Measurements from ENCODE around the gene CABLES1. TPM values are rescaled to one million over a fixed set of nuclear protein-coding genes. Genes with fewer than 3 reads are reported as not detected.

CABLES1 gene
- total and polyA plus RNA-seq, 2 of the 4 experiments (the other 2 are of a cell fraction) = 4.7 to 5.7 TPM

DNA sequence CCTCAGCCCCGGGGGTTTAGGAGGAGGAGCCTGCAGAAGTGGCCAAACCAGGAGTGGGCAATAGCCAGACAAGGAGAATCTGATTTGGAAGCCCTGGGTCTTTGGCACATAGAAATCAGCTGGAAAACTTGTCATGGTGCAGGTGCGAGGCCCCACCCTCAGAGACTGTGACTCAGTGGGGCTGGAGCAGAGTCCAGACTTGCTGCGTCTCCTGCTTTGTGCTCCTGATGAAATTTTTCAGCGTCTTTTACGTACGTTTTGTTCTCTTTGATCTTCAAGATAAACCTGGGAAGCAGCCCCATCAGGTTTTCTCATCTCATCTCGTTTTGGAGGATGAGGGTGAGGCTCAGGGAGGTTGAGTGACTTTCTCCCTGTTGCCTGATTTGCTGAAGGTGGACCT is 114.1 kb downstream of the CABLES1 start:
- no peak overlapping the region for H3K18ac ChIP-seq (ENCODE audit: low read depth, low read length)
- no peak overlapping the region for H4K8ac ChIP-seq (ENCODE audit: low read depth in 2 of 2, low read length in 2 of 2)
- no peak overlapping the region for H3K9ac ChIP-seq (ENCODE audit: low read depth, low read length)
- H3K56ac ChIP-seq (ENCODE audit: extremely low read depth, insufficient read depth, low read length) = no peak overlapping the region
- H2AFZ ChIP-seq (replicated peaks; ENCODE audit: low read length, poor library complexity) = no peak overlapping the region
- H2BK15ac ChIP-seq (ENCODE audit: low read depth, low read length) = no peak overlapping the region
- dilution Hi-C loops (cut with HindIII; ENCODE audit: low sequenced_read_pairs, unreplicated experiment) = no loop called here
- no peak overlapping the region for H3K27ac ChIP-seq (ENCODE audit: insufficient read depth, low read length)
- H2BK5ac ChIP-seq (ENCODE audit: low read depth, low read length, poor library complexity, severe bottlenecking) = no peak overlapping the region
- no peak overlapping the region for H3K4ac ChIP-seq (ENCODE audit: low read depth, low read length)
- peaks cover 64% of the 10 kb centered on the region for H3K36me3 ChIP-seq (ENCODE audit: control insufficient read depth, insufficient read depth, low read length)
- no peaks in the 10 kb centered on the region for H3K4me1 ChIP-seq (ENCODE audit: control insufficient read depth, insufficient read depth, low read length)
- WGBS, 2 experiments (ENCODE audit: extremely low coverage in 2 of 2, insufficient read length in 1 of 2) = 100% methylated on average over 1 of the region's 7 CpGs; no CpG with 5 or more reads in 1 of the 2 experiments
- ChIA-PET POLR2A (ENCODE audit: unreplicated experiment) (no interaction called here), CTCF (no interaction called here)
- TF ChIP-seq SMC3 (IDR thresholded peaks at IDR 0.05; ENCODE audit: low read depth, low read length) = no peak
- TF ChIP-seq POLR2A (IDR thresholded peaks at IDR 0.05; ENCODE audit: low read depth, low read length) = no peak
- no peak for TF ChIP-seq RFX5 (IDR thresholded peaks at IDR 0.05; ENCODE audit: low read depth, low read length)
- no peak for TF ChIP-seq RAD21 (IDR thresholded peaks at IDR 0.05; ENCODE audit: low read length)
- TF ChIP-seq BHLHE40 (IDR thresholded peaks at IDR 0.05; ENCODE audit: low read depth, low read length) = no peak
- TF ChIP-seq CHD1 (IDR thresholded peaks at IDR 0.05; ENCODE audit: low read depth, low read length) = no peak
- no peak for TF ChIP-seq MAFK (IDR thresholded peaks at IDR 0.05; ENCODE audit: low read depth, low read length)
- TF ChIP-seq FOS (IDR thresholded peaks at IDR 0.05; ENCODE audit: low read depth, low read length) = no peak
- no peak for TF ChIP-seq CEBPB (IDR thresholded peaks at IDR 0.05; ENCODE audit: low read depth, low read length)
- no peak for TF ChIP-seq NFE2L2 (IDR thresholded peaks at IDR 0.05; ENCODE audit: low read depth, low read length)
- TF ChIP-seq, protein P1, sequence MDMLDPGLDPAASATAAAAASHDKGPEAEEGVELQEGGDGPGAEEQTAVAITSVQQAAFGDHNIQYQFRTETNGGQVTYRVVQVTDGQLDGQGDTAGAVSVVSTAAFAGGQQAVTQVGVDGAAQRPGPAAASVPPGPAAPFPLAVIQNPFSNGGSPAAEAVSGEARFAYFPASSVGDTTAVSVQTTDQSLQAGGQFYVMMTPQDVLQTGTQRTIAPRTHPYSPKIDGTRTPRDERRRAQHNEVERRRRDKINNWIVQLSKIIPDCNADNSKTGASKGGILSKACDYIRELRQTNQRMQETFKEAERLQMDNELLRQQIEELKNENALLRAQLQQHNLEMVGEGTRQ (IDR thresholded peaks at IDR 0.05; ENCODE audit: low read depth, low read length) = no peak
- TF ChIP-seq, protein P2, sequence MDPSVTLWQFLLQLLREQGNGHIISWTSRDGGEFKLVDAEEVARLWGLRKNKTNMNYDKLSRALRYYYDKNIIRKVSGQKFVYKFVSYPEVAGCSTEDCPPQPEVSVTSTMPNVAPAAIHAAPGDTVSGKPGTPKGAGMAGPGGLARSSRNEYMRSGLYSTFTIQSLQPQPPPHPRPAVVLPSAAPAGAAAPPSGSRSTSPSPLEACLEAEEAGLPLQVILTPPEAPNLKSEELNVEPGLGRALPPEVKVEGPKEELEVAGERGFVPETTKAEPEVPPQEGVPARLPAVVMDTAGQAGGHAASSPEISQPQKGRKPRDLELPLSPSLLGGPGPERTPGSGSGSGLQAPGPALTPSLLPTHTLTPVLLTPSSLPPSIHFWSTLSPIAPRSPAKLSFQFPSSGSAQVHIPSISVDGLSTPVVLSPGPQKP (IDR thresholded peaks at IDR 0.05; ENCODE audit: borderline replicate concordance, low read depth, low read length) = no peak
- TF ChIP-seq MAZ (IDR thresholded peaks at IDR 0.05; ENCODE audit: borderline replicate concordance, low read depth, low read length) = no peak
- TF ChIP-seq MXI1 (IDR thresholded peaks at IDR 0.05; ENCODE audit: borderline replicate concordance, low read depth, low read length) = no peak
- no peak for TF ChIP-seq RCOR1 (IDR thresholded peaks at IDR 0.05; ENCODE audit: insufficient replicate concordance, low read length)
- TF ChIP-seq, protein P3, sequence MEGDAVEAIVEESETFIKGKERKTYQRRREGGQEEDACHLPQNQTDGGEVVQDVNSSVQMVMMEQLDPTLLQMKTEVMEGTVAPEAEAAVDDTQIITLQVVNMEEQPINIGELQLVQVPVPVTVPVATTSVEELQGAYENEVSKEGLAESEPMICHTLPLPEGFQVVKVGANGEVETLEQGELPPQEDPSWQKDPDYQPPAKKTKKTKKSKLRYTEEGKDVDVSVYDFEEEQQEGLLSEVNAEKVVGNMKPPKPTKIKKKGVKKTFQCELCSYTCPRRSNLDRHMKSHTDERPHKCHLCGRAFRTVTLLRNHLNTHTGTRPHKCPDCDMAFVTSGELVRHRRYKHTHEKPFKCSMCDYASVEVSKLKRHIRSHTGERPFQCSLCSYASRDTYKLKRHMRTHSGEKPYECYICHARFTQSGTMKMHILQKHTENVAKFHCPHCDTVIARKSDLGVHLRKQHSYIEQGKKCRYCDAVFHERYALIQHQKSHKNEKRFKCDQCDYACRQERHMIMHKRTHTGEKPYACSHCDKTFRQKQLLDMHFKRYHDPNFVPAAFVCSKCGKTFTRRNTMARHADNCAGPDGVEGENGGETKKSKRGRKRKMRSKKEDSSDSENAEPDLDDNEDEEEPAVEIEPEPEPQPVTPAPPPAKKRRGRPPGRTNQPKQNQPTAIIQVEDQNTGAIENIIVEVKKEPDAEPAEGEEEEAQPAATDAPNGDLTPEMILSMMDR (conservative IDR thresholded peaks at IDR 0.05; ENCODE audit: low read depth, low read length) = no peak
- intact Hi-C loops (cut with micrococcal nuclease) = no loop called here
- no peak overlapping the region for H2BK120ac ChIP-seq (ENCODE audit: low read depth, low read length)
- no peaks in the 10 kb centered on the region for H3K27me3 ChIP-seq (ENCODE audit: control insufficient read depth, insufficient read depth, low read length)
- H2AK9ac ChIP-seq (replicated peaks; ENCODE audit: low read depth, low read length, poor library complexity) = no peak overlapping the region
- BruUV-seq (replicated peaks) = no TSS peak
- no peak overlapping the region for H2BK20ac ChIP-seq (ENCODE audit: low read depth, low read length)
- no peak overlapping the region for H3K4me3 ChIP-seq (ENCODE audit: insufficient read depth, low read depth, low read length)
- no peak overlapping the region for H3K14ac ChIP-seq (replicated peaks; ENCODE audit: low read depth, low read length)
- no peak for DNase-seq
- H4K20me1 ChIP-seq (ENCODE audit: insufficient read depth, low read length) = no peaks in the 10 kb centered on the region
- ATAC-seq (ENCODE audit: low read depth) = no peak
- no peak overlapping the region for H3K23ac ChIP-seq (ENCODE audit: low read depth, low read length)
- no peak overlapping the region for H3K4me2 ChIP-seq (ENCODE audit: low read depth, low read length)
- no peak overlapping the region for H2AK5ac ChIP-seq (ENCODE audit: low read depth, low read length)
- in situ Hi-C loops (cut with MboI; ENCODE audit: low sequenced_read_pairs) = no loop called here
- H4K5ac ChIP-seq (ENCODE audit: low read depth, low read length) = no peak overlapping the region
- peaks cover 0 to 4% of the 10 kb centered on the region in 2 experiments; a peak in 1 of 4 replicates for H3K79me1 ChIP-seq (ENCODE audit: low read depth in 1 of 2, low read length in 2 of 2)
- H3K9me3 ChIP-seq (ENCODE audit: control insufficient read depth, insufficient read depth, low read length) = no peaks in the 10 kb centered on the region
- no peak overlapping the region for H4K91ac ChIP-seq (ENCODE audit: insufficient read depth, low read depth, low read length)
- H3K9me1 ChIP-seq (ENCODE audit: insufficient read depth, low read length) = 0 out of 2 replicates have a peak, but pooled peaks cover 3% of the 10 kb centered on the region
